ENCODE results near the gene SOX15.
"Not testable (repeated sequence)": the region's sequence is repeated elsewhere in the genome, so short reads cannot be mapped to it uniquely, and the experiment has no call there.

DNA sequence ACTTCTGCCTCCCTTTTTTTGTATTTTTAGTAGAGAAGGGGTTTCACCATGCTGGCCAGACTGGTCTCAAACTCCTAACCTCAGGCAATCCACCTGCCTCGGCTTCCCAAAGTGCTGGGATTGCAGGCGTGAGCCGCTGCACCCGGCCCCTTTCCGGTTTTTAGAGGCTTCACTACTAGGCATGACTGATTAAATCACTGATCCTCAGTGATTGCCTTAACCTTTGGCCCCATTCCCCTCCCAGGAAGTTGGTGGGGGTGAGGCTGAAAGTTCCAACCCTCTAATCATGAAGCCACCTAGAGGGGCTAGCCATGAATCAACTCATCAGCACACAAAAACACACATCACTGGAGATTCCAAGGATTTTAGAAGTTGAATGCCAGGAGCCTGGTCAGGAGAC is 7.7 kb upstream of the SOX15 start:
- TF ChIP-seq POLR2A (IDR thresholded peaks at IDR 0.05) = not testable (repeated sequence)
- TF ChIP-seq, protein P1, sequence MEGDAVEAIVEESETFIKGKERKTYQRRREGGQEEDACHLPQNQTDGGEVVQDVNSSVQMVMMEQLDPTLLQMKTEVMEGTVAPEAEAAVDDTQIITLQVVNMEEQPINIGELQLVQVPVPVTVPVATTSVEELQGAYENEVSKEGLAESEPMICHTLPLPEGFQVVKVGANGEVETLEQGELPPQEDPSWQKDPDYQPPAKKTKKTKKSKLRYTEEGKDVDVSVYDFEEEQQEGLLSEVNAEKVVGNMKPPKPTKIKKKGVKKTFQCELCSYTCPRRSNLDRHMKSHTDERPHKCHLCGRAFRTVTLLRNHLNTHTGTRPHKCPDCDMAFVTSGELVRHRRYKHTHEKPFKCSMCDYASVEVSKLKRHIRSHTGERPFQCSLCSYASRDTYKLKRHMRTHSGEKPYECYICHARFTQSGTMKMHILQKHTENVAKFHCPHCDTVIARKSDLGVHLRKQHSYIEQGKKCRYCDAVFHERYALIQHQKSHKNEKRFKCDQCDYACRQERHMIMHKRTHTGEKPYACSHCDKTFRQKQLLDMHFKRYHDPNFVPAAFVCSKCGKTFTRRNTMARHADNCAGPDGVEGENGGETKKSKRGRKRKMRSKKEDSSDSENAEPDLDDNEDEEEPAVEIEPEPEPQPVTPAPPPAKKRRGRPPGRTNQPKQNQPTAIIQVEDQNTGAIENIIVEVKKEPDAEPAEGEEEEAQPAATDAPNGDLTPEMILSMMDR (IDR thresholded peaks at IDR 0.05) = not testable (repeated sequence)

Data from testis (tissue), 2 donors.